Adrenal gland (tissue), 12 donors: ENCODE results near the gene DCLK3. TPM values are rescaled to one million over a fixed set of nuclear protein-coding genes. Genes with fewer than 3 reads are reported as not detected.

ENCODE experiments used
- DNase-seq, 7 donors: peaks; one replicate each; pipeline ENCODE4 v3.0.0-alpha.2; 2019 to 2020
- H3K27ac ChIP-seq, 5 donors: fragments of 200-600 bp; sonication (generic) in 4 of 5; 1 replicate in 3 of 5; 2 replicates in 2 of 5; pipeline versions ENCODE4 v1.5.1 to v1.8.0; 2016 to 2020; ENCODE audit warnings: mild to moderate bottlenecking in 1 of 5
- H3K27me3 ChIP-seq: fragments of 200-600 bp; 2 replicates; pipeline ENCODE4 v1.8.0; 2021
- H3K36me3 ChIP-seq, 2 donors: fragments of 200-600 bp; replicated peaks in 1 of 2; 1 replicate in 1 of 2; 2 replicates in 1 of 2; pipeline versions ENCODE4 v1.5.1 to v1.8.0; 2018 to 2022
- H3K4me1 ChIP-seq, 2 donors: fragments of 200-600 bp; replicated peaks in 1 of 2; 1 replicate in 1 of 2; 2 replicates in 1 of 2; pipeline versions ENCODE4 v1.5.1 to v1.8.0; 2018 to 2021
- H3K4me3 ChIP-seq, 4 donors: fragments of 200-600 bp; sonication (generic) in 3 of 4; one replicate each; pipeline ENCODE4 v1.5.1; 2016 to 2018
- H3K9me3 ChIP-seq, 3 donors: fragments of 200-600 bp; sonication (generic) in 1 of 3; replicated peaks in 1 of 3; 1 replicate in 2 of 3; 2 replicates in 1 of 3; pipeline versions ENCODE4 v1.5.1 to v1.8.0; 2016 to 2021
- CTCF ChIP-seq, 6 experiments: fragments of 450-650 bp in 4 of 6; fragments of 200-600 bp in 2 of 6; sonication (generic) in 1 of 6; IDR thresholded peaks; 1 replicate in 5 of 6; 2 replicates in 1 of 6; pipeline versions ENCODE4 v1.5.1 to v1.8.0; 2016 to 2021; ENCODE audit warnings: antibody characterized with exemption in 6 of 6, mild to moderate bottlenecking in 2 of 6, moderate library complexity in 1 of 6
- POLR2A ChIP-seq, 2 donors: fragments of 450-650 bp; IDR thresholded peaks; one replicate each; pipeline ENCODE4 v1.6.1; 2017; ENCODE audit warnings: antibody characterized with exemption in 2 of 2, mild to moderate bottlenecking in 2 of 2, moderate library complexity in 1 of 2
- WGBS, 4 donors: extraction: QIAGEN DNeasy Blood & Tissue Kit in 2 of 4; methylation state at CpG; one replicate each; pipeline versions ENCODE4 v1.1.5 to v1.1.7; 2013 to 2017; 5-methylcytosine and 5-hydroxymethylcytosine counted together
- intact Hi-C, 2 donors: fragments of 100-400 bp; cut with DNase I; formaldehyde crosslinking; loops; one replicate each; pipeline versions ENCODE4 v1.14.1 to v1.15.0; 2022 to 2023
- polyA plus RNA-seq, 3 donors: library from polyadenylated mRNA; stranded (reverse); fragments of 200-250 nt in 2 of 3; fragments of 350-450 nt in 1 of 3; fragmentation: Illumina TruSeq in 1 of 3; extraction: RNeasy Lipid Tissue Mini Kit (QIAGEN cat#74804) in 1 of 3; gene quantifications; one replicate each; pipeline ENCODE4 v1.2.3, GENCODE V29; 2013 to 2014
- total RNA-seq, 9 donors: library from RNA; depleted of rRNA in 4 of 9; stranded (reverse); fragments of >200 nt in 4 of 9; fragments of 120-200 nt in 1 of 9; fragmentation: NEBNext Ultra II Directional in 1 of 9; extraction: Animal tissue kit (Norgen Biotek cat#: 25700) in 1 of 9; gene quantifications; one replicate each; pipeline versions ENCODE4 v1.1.0 to v1.2.4, GENCODE V29; 2013 to 2023
- donor health status: healthy with polysubstance abuse.
- donor health status: Bipolar disorder and iron deficiency.
- donor health status: DM: yes; HTN: yes; CAD: no.
- donor health status: DM: no; HTN: no; CAD: no.
- donor health status: DM: no; HTN: no; CAD: no.
- donor health status: DM: yes; HTN: yes; CAD: no.

DCLK3 gene
- total and polyA plus RNA-seq, 12 donors, result under 0.01 to 1.5 (median 0.15) TPM; not detected in 6

- Histone ChIP-seq H3K27me3 (no peaks in the 10 kb centered on the region), H3K4me3 (no peak overlapping the region), H3K36me3 (no peaks in the 10 kb centered on the region), H3K27ac (no peak overlapping the region), H3K4me1 (no peaks in the 10 kb centered on the region), H3K9me3 (no peaks in the 10 kb centered on the region)
- DNase-seq, result no peak
- no peak for TF ChIP-seq CTCF (IDR thresholded peaks at IDR 0.05)
- intact Hi-C loops, result no loop called here
- WGBS, 4 donors, result 83 to 93% (median 84%) methylated on average over 2 of the region's 2 CpGs
These were observed 47.4 kb upstream of the DCLK3 start for GRCh38 chr3:36811768-36812167.

- Histone ChIP-seq H3K27me3 (no peaks in the 10 kb centered on the region), H3K4me3 (no peak overlapping the region), H3K27ac (no peak overlapping the region), H3K4me1 (no peaks in the 10 kb centered on the region), H3K36me3 (no peaks in the 10 kb centered on the region), H3K9me3 (peaks cover 0 to 4% (median 0%) of the 10 kb centered on the region in 3 donors)
- DNase-seq, result no peak
- intact Hi-C loops, result no loop called here
- WGBS, 4 donors, result 90 to 98% (median 91%) methylated on average over 2 of the region's 2 CpGs
- TF ChIP-seq CTCF (IDR thresholded peaks at IDR 0.05), result no peak
- TF ChIP-seq POLR2A (IDR thresholded peaks at IDR 0.05), result no peak
These were observed 40.1 kb upstream of the DCLK3 start for GRCh38 chr3:36804295-36805055.

GRCh38 chr3:36803091-36803791 is 38.9 kb upstream of the DCLK3 start:
- no peak for TF ChIP-seq CTCF (IDR thresholded peaks at IDR 0.05)
- no peak for TF ChIP-seq POLR2A (IDR thresholded peaks at IDR 0.05)
- WGBS, 4 donors, result 89 to 96% (median 91%) methylated on average over 5 of the region's 5 CpGs
- no peaks in the 10 kb centered on the region for H3K4me1 ChIP-seq

GRCh38 chr3:36800533-36801116 is 36.3 kb upstream of the DCLK3 start:
- no peaks in the 10 kb centered on the region for H3K4me1 ChIP-seq
- intact Hi-C loops, result no loop called here

More at GRCh38 chr3:36803091-36803791, 38.9 kb upstream of the DCLK3 start:
- Histone ChIP-seq H3K27me3 (no peaks in the 10 kb centered on the region), H3K27ac (no peak overlapping the region), H3K4me3 (no peak overlapping the region), H3K9me3 (peaks cover 0 to 4% (median 0%) of the 10 kb centered on the region in 3 donors), H3K36me3 (no peaks in the 10 kb centered on the region)
- intact Hi-C loops, result no loop called here
- no peak for DNase-seq

More at GRCh38 chr3:36800533-36801116, 36.3 kb upstream of the DCLK3 start:
- Histone ChIP-seq H3K27ac (no peak overlapping the region), H3K4me3 (no peak overlapping the region), H3K27me3 (no peaks in the 10 kb centered on the region), H3K36me3 (no peaks in the 10 kb centered on the region), H3K9me3 (no peaks in the 10 kb centered on the region)
- no peak for DNase-seq
- TF ChIP-seq CTCF (IDR thresholded peaks at IDR 0.05) (no peak), POLR2A (IDR thresholded peaks at IDR 0.05) (no peak)
- 56 to 58% (median 57%) methylated on average over 3 of the region's 3 CpGs for WGBS, 4 donors
